Measurements from ENCODE around the gene DOCK2.

DOCK2 gene

GRCh38 chr5:169772688-169773087 lies 135.6 kb downstream of the DOCK2 start:
- no peak for FAIRE-seq
- no peak for DNase-seq (ENCODE audit: extremely low spot score, insufficient read length, low read depth)

- FAIRE-seq: no peak
- DNase-seq (ENCODE audit: extremely low spot score, insufficient read length, low read depth): no peak
These were observed 140.1 kb downstream of the DOCK2 start for GRCh38 chr5:169777159-169777558.

GRCh38 chr5:169778622-169779596 lies 141.8 kb downstream of the DOCK2 start:
- peak; percentile 84 for FAIRE-seq
- DNase-seq (ENCODE audit: extremely low spot score, insufficient read length, low read depth): peak; percentile 28

- DNase-seq (ENCODE audit: extremely low spot score, insufficient read length, low read depth) (no peak), FAIRE-seq (no peak)
These were observed 144.6 kb downstream of the DOCK2 start for GRCh38 chr5:169781420-169782345.

- FAIRE-seq: no peak
- no peak for DNase-seq (ENCODE audit: extremely low spot score, insufficient read length, low read depth)
These were observed 148.9 kb downstream of the DOCK2 start for GRCh38 chr5:169785771-169786618.

- FAIRE-seq (no peak), DNase-seq (ENCODE audit: extremely low spot score, insufficient read length, low read depth) (no peak)
These were observed 151.1 kb downstream of the DOCK2 start for GRCh38 chr5:169788168-169788567.

GRCh38 chr5:169789417-169789940 lies 152.4 kb downstream of the DOCK2 start:
- no peak for FAIRE-seq
- DNase-seq (ENCODE audit: extremely low spot score, insufficient read length, low read depth): no peak

- DNase-seq (ENCODE audit: extremely low spot score, insufficient read length, low read depth) (no peak), FAIRE-seq (no peak)
These were observed 154.2 kb downstream of the DOCK2 start for GRCh38 chr5:169791251-169791650.

- FAIRE-seq: no peak
- no peak for DNase-seq (ENCODE audit: extremely low spot score, insufficient read length, low read depth)
These were observed 158.3 kb downstream of the DOCK2 start for GRCh38 chr5:169795338-169795737.

GRCh38 chr5:169796731-169797130 lies 159.7 kb downstream of the DOCK2 start:
- no peak for FAIRE-seq

GRCh38 chr5:169797577-169797976 lies 160.5 kb downstream of the DOCK2 start:
- FAIRE-seq (no peak), DNase-seq (ENCODE audit: extremely low spot score, insufficient read length, low read depth) (no peak)

More at GRCh38 chr5:169796731-169797130, 159.7 kb downstream of the DOCK2 start:
- no peak for DNase-seq (ENCODE audit: extremely low spot score, insufficient read length, low read depth)

GRCh38 chr5:169798438-169798837 lies 161.4 kb downstream of the DOCK2 start:
- no peak for DNase-seq (ENCODE audit: extremely low spot score, insufficient read length, low read depth)
- FAIRE-seq: peak; percentile 31

- DNase-seq (ENCODE audit: extremely low spot score, insufficient read length, low read depth) (no peak), FAIRE-seq (no peak)
These were observed 162.0 kb downstream of the DOCK2 start for GRCh38 chr5:169798906-169799660.

GRCh38 chr5:169801324-169801777 lies 164.3 kb downstream of the DOCK2 start:
- DNase-seq (ENCODE audit: extremely low spot score, insufficient read length, low read depth) (no peak), FAIRE-seq (no peak)

GRCh38 chr5:169801781-169802180 lies 164.7 kb downstream of the DOCK2 start:
- FAIRE-seq (no peak), DNase-seq (ENCODE audit: extremely low spot score, insufficient read length, low read depth) (no peak)

GRCh38 chr5:169803077-169803981 lies 166.3 kb downstream of the DOCK2 start:
- FAIRE-seq: no peak
- DNase-seq (ENCODE audit: extremely low spot score, insufficient read length, low read depth): no peak

- FAIRE-seq (no peak), DNase-seq (ENCODE audit: extremely low spot score, insufficient read length, low read depth) (no peak)
These were observed 167.8 kb downstream of the DOCK2 start for GRCh38 chr5:169804861-169805260.

GRCh38 chr5:169805527-169805934 lies 168.5 kb downstream of the DOCK2 start:
- peak; percentile 52 for DNase-seq (ENCODE audit: extremely low spot score, insufficient read length, low read depth)
- peak; percentile 96 for FAIRE-seq
